ENCODE measurements around the gene COQ2. TPM values are rescaled to one million over a fixed set of nuclear protein-coding genes. Genes with fewer than 3 reads are reported as not detected.

Gene COQ2
- total RNA-seq, 2 experiments from 2014 or later: 18.3 to 20.3 TPM

GRCh38 chr4:83217721-83218522 is 66.7 kb downstream of the COQ2 start:
- ATAC-seq (peak; percentile 86), DNase-seq (peak; percentile 82)
- Mint-ChIP-seq H3K4me1 (ENCODE audit: low read depth) (peaks cover 72% of the 10 kb centered on the region), H3K27me3 (no peaks in the 10 kb centered on the region), H3K27ac (peak overlapping the region; percentile 91), H3K4me3 (peak overlapping the region; percentile 67), H3K9me3 (no peaks in the 10 kb centered on the region), H3K36me3 (ENCODE audit: low read depth) (peaks cover 3% of the 10 kb centered on the region)
- CTCF ChIA-PET: interaction anchor here (0.8 to 2.7 kb wide), 16 partner anchors 9 to 147 kb away, joined by 3 to 23 read pairs (median 5); no protein-coding TSS in a partner anchor
- intact Hi-C loops (cut with micrococcal nuclease): loop anchor here (1.0 to 2.0 kb wide), 2 partner anchors 104 to 107 kb away; partner anchors contain the start of gene PLAC8
- POLR2A ChIA-PET: interaction anchor here (0.6 to 2.7 kb wide), 16 partner anchors 10 to 183 kb away, joined by 3 to 27 read pairs (median 4); partner anchors contain the start of gene COPS4
- TF ChIP-seq CTCF (IDR thresholded peaks at IDR 0.05): no peak

GRCh38 chr4:83216959-83217683 is 67.5 kb downstream of the COQ2 start:
- no peak for ATAC-seq
- ChIA-PET POLR2A (interaction anchor here (0.7 to 2.7 kb wide), 7 partner anchors 13 to 108 kb away, joined by 3 to 27 read pairs (median 4); no protein-coding TSS in a partner anchor), CTCF (interaction anchor here (1.0 to 2.7 kb wide), 10 partner anchors 9 to 143 kb away, joined by 3 to 23 read pairs (median 6); no protein-coding TSS in a partner anchor)
- TF ChIP-seq CTCF (IDR thresholded peaks at IDR 0.05): no peak
- peak overlapping the region; percentile 91 for H3K27ac Mint-ChIP-seq
- no peaks in the 10 kb centered on the region for H3K9me3 Mint-ChIP-seq
- no peak for DNase-seq
- no peaks in the 10 kb centered on the region for H3K27me3 Mint-ChIP-seq
- H3K4me1 Mint-ChIP-seq (ENCODE audit: low read depth): peaks cover 75% of the 10 kb centered on the region
- intact Hi-C loops (cut with micrococcal nuclease): loop anchor here (1.0 to 2.0 kb wide), 2 partner anchors 103 to 106 kb away; partner anchors contain the start of gene PLAC8
- H3K36me3 Mint-ChIP-seq (ENCODE audit: low read depth): peaks cover 3% of the 10 kb centered on the region
- peak overlapping the region; percentile 67 for H3K4me3 Mint-ChIP-seq

- H3K4me1 Mint-ChIP-seq (ENCODE audit: low read depth): peaks cover 70% of the 10 kb centered on the region
- DNase-seq (no peak), ATAC-seq (no peak)
- no peak overlapping the region for H3K4me3 Mint-ChIP-seq
- intact Hi-C loops (cut with micrococcal nuclease): no loop called here
- TF ChIP-seq CTCF (IDR thresholded peaks at IDR 0.05): no peak
- H3K27me3 Mint-ChIP-seq: no peaks in the 10 kb centered on the region
- peaks cover 3% of the 10 kb centered on the region for H3K36me3 Mint-ChIP-seq (ENCODE audit: low read depth)
- POLR2A ChIA-PET: no interaction called here
- CTCF ChIA-PET: no interaction called here
- no peaks in the 10 kb centered on the region for H3K9me3 Mint-ChIP-seq
- H3K27ac Mint-ChIP-seq: no peak overlapping the region
Measured at GRCh38 chr4:83214079-83214478, 70.5 kb downstream of the COQ2 start.

Other genes with a start within 250 kb of the COQ2 start
- gene COPS4, start 249.6 kb downstream of the COQ2 start, total RNA-seq: 10 to 100 TPM; 38.4 to 38.8 TPM
- 100 to 1,000 TPM in 1 of 2 experiments, 10 to 100 TPM in 1; 88.7 to 101 TPM for gene PLAC8, start 170.1 kb downstream of the COQ2 start, total RNA-seq
- gene HPSE, start 50.0 kb upstream of the COQ2 start, total RNA-seq: 1 to 10 TPM; 5.5 to 6.0 TPM
- gene HELQ, start 171.0 kb upstream of the COQ2 start, total RNA-seq: 10 to 100 TPM in 1 of 2 experiments, 1 to 10 TPM in 1; 9.3 to 10.4 TPM
- gene MRPS18C, start 171.3 kb upstream of the COQ2 start, total RNA-seq: 10 to 100 TPM; 62.7 to 64.0 TPM
- gene ABRAXAS1, start 200.3 kb upstream of the COQ2 start, total RNA-seq: 10 to 100 TPM; 19.4 to 20.6 TPM

All from activated CD8-positive, alpha-beta T cell treated with anti-CD3 and anti-CD28 coated beads for 36 hours (primary cell).